Measurements from ENCODE around the gene LSM4. TPM values are rescaled to one million over a fixed set of nuclear protein-coding genes. Genes with fewer than 3 reads are reported as not detected.

The LSM4 gene
- total RNA-seq, 4 donors from 2014 or later, result 94.3 to 218 (median 175) TPM

DNA sequence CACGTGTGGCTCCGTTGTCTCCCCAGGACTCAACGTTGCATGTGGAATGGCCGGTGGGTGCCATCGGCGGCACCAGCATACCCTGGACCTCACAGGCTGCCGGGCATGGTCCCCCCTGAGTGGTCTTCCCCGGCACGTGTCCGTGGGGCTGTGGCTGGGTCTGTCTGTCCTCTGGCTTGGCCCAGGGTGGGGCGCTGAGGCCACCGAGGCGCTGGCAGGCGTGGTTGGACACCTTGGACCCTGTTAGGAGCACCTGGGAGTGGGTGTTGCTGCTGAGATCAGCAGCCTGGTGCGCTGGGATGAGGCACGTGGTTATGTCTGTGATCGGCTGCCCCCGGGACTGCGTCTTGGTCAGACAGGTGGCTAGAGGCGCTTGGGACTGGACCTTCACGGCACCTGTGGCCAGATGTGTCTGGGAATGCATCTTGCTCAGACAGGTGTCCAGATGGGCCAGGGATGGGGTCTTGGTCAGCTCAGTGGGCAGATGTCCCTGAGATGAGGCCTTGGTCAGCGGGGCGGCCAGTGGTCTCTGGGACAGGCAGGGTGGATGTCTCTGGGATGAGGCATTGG is 57.8 kb downstream of the LSM4 start:
- Histone ChIP-seq H3K27ac (no peak overlapping the region), H3K4me1 (no peaks in the 10 kb centered on the region), H3K27me3 (no peaks in the 10 kb centered on the region), H3K9me3 (no peaks in the 10 kb centered on the region), H3K36me3 (peaks cover 0 to 13% (median 2%) of the 10 kb centered on the region in 4 donors), H3K4me3 (no peak overlapping the region)
- 86 to 93% methylated on average over 3 to 23 of the region's 23 CpGs for WGBS, 2 donors (ENCODE audit: low coverage in 1 of 2)
- intact Hi-C loops (cut with DNase I; ENCODE audit: low total_unique reads) (loop anchor here (10.0 kb wide), 1 partner anchor 150 kb away; the partner anchor contains the start of gene SSBP4), in situ Hi-C loops (cut with MboI; ENCODE audit: low pct_ligation_motif_present in 1 of 4, low pct_unique_long_range_greater_than_20kb in 1 of 4, low sequenced_read_pairs in 3 of 4) (loop anchor here in 1 of 4 donors (25.0 kb wide), 1 partner anchor 147 kb away; the partner anchor contains the start of gene SSBP4)
- DNase-seq, result no peak
- TF ChIP-seq, protein P1, sequence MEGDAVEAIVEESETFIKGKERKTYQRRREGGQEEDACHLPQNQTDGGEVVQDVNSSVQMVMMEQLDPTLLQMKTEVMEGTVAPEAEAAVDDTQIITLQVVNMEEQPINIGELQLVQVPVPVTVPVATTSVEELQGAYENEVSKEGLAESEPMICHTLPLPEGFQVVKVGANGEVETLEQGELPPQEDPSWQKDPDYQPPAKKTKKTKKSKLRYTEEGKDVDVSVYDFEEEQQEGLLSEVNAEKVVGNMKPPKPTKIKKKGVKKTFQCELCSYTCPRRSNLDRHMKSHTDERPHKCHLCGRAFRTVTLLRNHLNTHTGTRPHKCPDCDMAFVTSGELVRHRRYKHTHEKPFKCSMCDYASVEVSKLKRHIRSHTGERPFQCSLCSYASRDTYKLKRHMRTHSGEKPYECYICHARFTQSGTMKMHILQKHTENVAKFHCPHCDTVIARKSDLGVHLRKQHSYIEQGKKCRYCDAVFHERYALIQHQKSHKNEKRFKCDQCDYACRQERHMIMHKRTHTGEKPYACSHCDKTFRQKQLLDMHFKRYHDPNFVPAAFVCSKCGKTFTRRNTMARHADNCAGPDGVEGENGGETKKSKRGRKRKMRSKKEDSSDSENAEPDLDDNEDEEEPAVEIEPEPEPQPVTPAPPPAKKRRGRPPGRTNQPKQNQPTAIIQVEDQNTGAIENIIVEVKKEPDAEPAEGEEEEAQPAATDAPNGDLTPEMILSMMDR (IDR thresholded peaks at IDR 0.05), result no peak
- TF ChIP-seq EP300 (IDR thresholded peaks at IDR 0.05; ENCODE audit: low read depth) (no peak), POLR2A (IDR thresholded peaks at IDR 0.05) (no peak), POLR2AphosphoS5 (IDR thresholded peaks at IDR 0.05) (no peak)

DNA sequence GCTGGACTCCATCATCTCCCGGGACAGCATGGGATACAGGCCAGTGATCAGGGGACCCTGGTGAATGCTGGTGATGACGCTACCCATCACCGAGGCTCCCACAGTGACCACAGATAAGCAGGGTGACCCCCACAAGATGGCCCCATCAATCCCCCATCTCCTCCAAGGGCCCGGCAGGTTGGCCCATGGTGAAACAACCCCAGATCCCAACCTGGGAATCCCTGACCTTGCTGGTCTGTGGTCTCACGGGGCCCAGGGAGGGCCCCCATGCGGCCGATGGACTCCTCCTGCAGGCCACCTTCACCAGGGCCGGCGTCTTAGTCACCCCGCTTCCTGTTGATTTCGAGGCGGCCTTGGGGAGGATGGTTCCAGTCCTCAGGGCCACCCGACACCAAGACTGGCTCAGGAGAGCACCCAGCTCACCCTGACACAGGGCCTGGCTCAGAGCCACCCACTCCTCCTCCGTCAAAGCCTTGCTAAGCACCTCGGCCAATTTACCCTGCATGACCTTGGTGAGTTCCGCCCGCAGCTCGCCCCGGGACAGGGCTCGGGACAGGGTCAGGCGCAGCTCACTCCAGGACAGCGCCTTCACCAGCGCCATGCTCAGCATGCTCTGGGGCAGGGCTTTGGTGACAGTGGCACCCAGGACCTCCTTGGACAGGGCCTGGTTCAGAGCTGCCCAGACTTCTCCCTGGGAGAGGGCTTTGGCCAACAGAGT is 58.6 kb downstream of the LSM4 start:
- in situ Hi-C loops (cut with MboI; ENCODE audit: low pct_ligation_motif_present in 1 of 4, low pct_unique_long_range_greater_than_20kb in 1 of 4, low sequenced_read_pairs in 3 of 4), result loop anchor here in 1 of 4 donors (25.0 kb wide), 1 partner anchor 148 kb away; the partner anchor contains the start of gene SSBP4
- H3K27ac ChIP-seq, result no peak overlapping the region
- TF ChIP-seq POLR2A (IDR thresholded peaks at IDR 0.05) (no peak), POLR2AphosphoS5 (IDR thresholded peaks at IDR 0.05) (no peak), EP300 (IDR thresholded peaks at IDR 0.05; ENCODE audit: low read depth) (no peak)
- TF ChIP-seq, protein P1 (IDR thresholded peaks at IDR 0.05), result no peak
- H3K9me3 ChIP-seq, result no peaks in the 10 kb centered on the region
- H3K4me1 ChIP-seq, result no peaks in the 10 kb centered on the region
- 88% methylated on average over 8 of the region's 23 CpGs; no CpG with 5 or more reads in 1 of the 2 donors for WGBS, 2 donors (ENCODE audit: low coverage in 1 of 2)
- no peak overlapping the region for H3K4me3 ChIP-seq
- H3K27me3 ChIP-seq, result no peaks in the 10 kb centered on the region
- intact Hi-C loops (cut with DNase I; ENCODE audit: low total_unique reads), result loop anchor here (10.0 kb wide), 1 partner anchor 151 kb away; the partner anchor contains the start of gene SSBP4
- peaks cover 0 to 13% (median 2%) of the 10 kb centered on the region in 4 donors for H3K36me3 ChIP-seq
- DNase-seq, result no peak

DNA sequence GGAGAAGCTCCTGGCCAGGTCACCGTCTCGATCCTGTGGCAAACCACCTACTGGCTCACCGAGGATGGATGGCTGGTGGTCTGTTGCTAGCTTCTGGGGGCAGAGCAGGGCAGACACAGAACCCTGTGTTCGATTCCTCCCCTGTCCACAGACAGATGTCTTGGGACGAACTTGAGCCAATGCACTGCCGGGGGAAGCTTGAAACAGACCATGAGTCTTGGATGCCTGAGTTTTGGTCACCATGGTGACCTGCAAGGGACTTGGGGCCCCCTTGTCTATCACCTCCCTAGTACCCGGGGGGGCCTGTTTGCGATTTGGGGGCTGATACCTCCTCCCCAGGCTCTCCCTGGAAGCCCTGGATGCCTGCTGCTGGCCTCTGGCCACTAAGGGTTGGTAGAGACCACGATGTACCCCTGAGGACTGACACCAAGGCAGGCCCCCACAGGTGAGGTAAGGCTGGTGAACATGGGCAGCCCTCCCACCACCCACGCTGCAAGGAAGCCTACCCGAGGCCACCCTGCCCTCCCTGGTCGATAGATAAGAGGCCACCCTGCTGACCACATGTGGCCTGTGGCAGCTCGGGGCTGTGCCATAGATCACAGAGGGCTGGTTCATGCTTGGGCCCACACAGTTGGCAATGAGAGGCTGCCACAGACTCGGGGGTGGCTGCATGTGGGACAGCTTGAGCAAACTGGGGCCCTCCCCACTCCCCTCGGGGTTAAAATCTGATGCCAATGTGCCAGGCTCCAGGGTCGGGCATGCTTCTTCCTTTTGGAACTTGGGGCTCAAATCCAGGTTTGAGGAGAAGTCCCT is 59.3 kb downstream of the LSM4 start:
- no peak for DNase-seq
- no peak for TF ChIP-seq POLR2AphosphoS5 (IDR thresholded peaks at IDR 0.05)
- TF ChIP-seq POLR2A (IDR thresholded peaks at IDR 0.05), result no peak
- TF ChIP-seq, protein P1 (IDR thresholded peaks at IDR 0.05), result no peak
- TF ChIP-seq EP300 (IDR thresholded peaks at IDR 0.05; ENCODE audit: low read depth), result no peak
- Histone ChIP-seq H3K4me3 (no peak overlapping the region), H3K27ac (no peak overlapping the region), H3K4me1 (no peaks in the 10 kb centered on the region), H3K36me3 (peaks cover 0 to 13% (median 2%) of the 10 kb centered on the region in 4 donors), H3K27me3 (no peaks in the 10 kb centered on the region), H3K9me3 (no peaks in the 10 kb centered on the region)
- intact Hi-C loops (cut with DNase I; ENCODE audit: low total_unique reads) (loop anchor here (10.0 kb wide), 1 partner anchor 151 kb away; the partner anchor contains the start of gene SSBP4), in situ Hi-C loops (cut with MboI; ENCODE audit: low pct_ligation_motif_present in 1 of 4, low pct_unique_long_range_greater_than_20kb in 1 of 4, low sequenced_read_pairs in 3 of 4) (loop anchor here in 1 of 4 donors (25.0 kb wide), 1 partner anchor 149 kb away; the partner anchor contains the start of gene SSBP4)
- WGBS, 2 donors (ENCODE audit: low coverage in 1 of 2), result 90% methylated on average over 13 of the region's 16 CpGs; no CpG with 5 or more reads in 1 of the 2 donors
